Trophoblast cell (in vitro differentiated cells and primary cell): ENCODE results near the gene SLC35G1.

Experiments used
- DNase-seq, 2 donors: peaks; one replicate each; pipeline ENCODE4 v3.0.0-alpha.2; 2016
- H2AFZ ChIP-seq: 2 replicates; pipeline ENCODE4 v1.6.1; 2013; ENCODE audit warnings: low read length, moderate library complexity, mild to moderate bottlenecking; ENCODE audit not compliant: insufficient read depth, poor library complexity
- H2AK5ac ChIP-seq: 2 replicates; pipeline ENCODE4 v1.6.1; 2013; ENCODE audit warnings: mild to moderate bottlenecking, low read length
- H2BK120ac ChIP-seq: 2 replicates; pipeline ENCODE4 v1.6.1; 2013; ENCODE audit warnings: low read length, mild to moderate bottlenecking, moderate library complexity; ENCODE audit not compliant: insufficient read depth, poor library complexity
- H2BK12ac ChIP-seq: 2 replicates; pipeline ENCODE4 v1.6.1; 2013; ENCODE audit warnings: mild to moderate bottlenecking, low read length, moderate library complexity
- H2BK5ac ChIP-seq: 2 replicates; pipeline ENCODE4 v1.6.1; 2013; ENCODE audit warnings: low read length, low read depth, moderate library complexity, mild to moderate bottlenecking; ENCODE audit not compliant: poor library complexity
- H3K14ac ChIP-seq: 2 replicates; pipeline ENCODE4 v1.6.1; 2013; ENCODE audit warnings: mild to moderate bottlenecking, low read length
- H3K18ac ChIP-seq: 2 replicates; pipeline ENCODE4 v1.6.1; 2013; ENCODE audit warnings: mild to moderate bottlenecking, low read length
- H3K23ac ChIP-seq: 2 replicates; pipeline ENCODE4 v1.6.1; 2013; ENCODE audit warnings: low read length
- H3K27ac ChIP-seq: 2 replicates; pipeline ENCODE4 v1.5.1; 2013; ENCODE audit warnings: low read depth, mild to moderate bottlenecking, inconsistent platforms, low read length, moderate library complexity
- H3K27me3 ChIP-seq: 2 replicates; pipeline ENCODE4 v1.6.1; 2013; ENCODE audit warnings: inconsistent platforms, mild to moderate bottlenecking, low read length, moderate library complexity; ENCODE audit not compliant: insufficient read depth
- H3K36me3 ChIP-seq, 2 experiments: 1 replicate in 1 of 2; 2 replicates in 1 of 2; pipeline ENCODE4 v1.6.1; 2013; ENCODE audit warnings: low read length in 2 of 2, mild to moderate bottlenecking in 2 of 2, moderate library complexity in 1 of 2; ENCODE audit not compliant: insufficient read depth in 2 of 2, control insufficient read depth in 1 of 2
- H3K4ac ChIP-seq: 2 replicates; pipeline ENCODE4 v1.6.1; 2013; ENCODE audit warnings: low read depth, mild to moderate bottlenecking, low read length, moderate library complexity
- H3K4me1 ChIP-seq, 2 experiments: 1 replicate in 1 of 2; 2 replicates in 1 of 2; pipeline ENCODE4 v1.6.1; 2013; ENCODE audit warnings: low read length in 2 of 2, mild to moderate bottlenecking in 2 of 2, moderate library complexity in 1 of 2; ENCODE audit not compliant: insufficient read depth in 2 of 2, control insufficient read depth in 1 of 2
- H3K4me2 ChIP-seq: 2 replicates; pipeline ENCODE4 v1.6.1; 2013; ENCODE audit warnings: inconsistent platforms, mild to moderate bottlenecking, low read length, moderate library complexity
- H3K4me3 ChIP-seq: 2 replicates; pipeline ENCODE4 v1.5.1; 2013; ENCODE audit warnings: mild to moderate bottlenecking, low read depth, low read length, inconsistent platforms
- H3K79me1 ChIP-seq: one replicate; pipeline ENCODE4 v1.6.1; 2013; ENCODE audit warnings: low read length
- H3K79me2 ChIP-seq: 2 replicates; pipeline ENCODE4 v1.6.1; 2013; ENCODE audit warnings: low read length, mild to moderate bottlenecking; ENCODE audit not compliant: control insufficient read depth, insufficient read depth, poor library complexity
- H3K9ac ChIP-seq: 2 replicates; pipeline ENCODE4 v1.6.1; 2013; ENCODE audit warnings: mild to moderate bottlenecking, low read length
- H3K9me3 ChIP-seq: 2 replicates; pipeline ENCODE4 v1.6.1; 2013; ENCODE audit warnings: low read depth, mild to moderate bottlenecking, control low read depth, inconsistent platforms, low read length; ENCODE audit not compliant: insufficient read depth
- H4K12ac ChIP-seq: 2 replicates; pipeline ENCODE4 v1.6.1; 2013; ENCODE audit warnings: low read depth, mild to moderate bottlenecking, low read length, moderate library complexity
- H4K8ac ChIP-seq: 2 replicates; pipeline ENCODE4 v1.6.1; 2013; ENCODE audit warnings: low read depth, mild to moderate bottlenecking, low read length, moderate library complexity
- H4K91ac ChIP-seq: one replicate; pipeline ENCODE4 v1.6.1; 2013; ENCODE audit warnings: low read depth, mild to moderate bottlenecking, low read length, moderate library complexity
- WGBS: extraction: QIAGEN DNeasy Blood & Tissue Kit; methylation state at CpG from one replicate; pipeline ENCODE4 v1.1.7; 2013; ENCODE audit warnings: missing lambda C conversion rate; ENCODE audit not compliant: insufficient read length, insufficient coverage; ENCODE audit errors: extremely low coverage; 5-methylcytosine and 5-hydroxymethylcytosine counted together

SLC35G1 gene

DNA sequence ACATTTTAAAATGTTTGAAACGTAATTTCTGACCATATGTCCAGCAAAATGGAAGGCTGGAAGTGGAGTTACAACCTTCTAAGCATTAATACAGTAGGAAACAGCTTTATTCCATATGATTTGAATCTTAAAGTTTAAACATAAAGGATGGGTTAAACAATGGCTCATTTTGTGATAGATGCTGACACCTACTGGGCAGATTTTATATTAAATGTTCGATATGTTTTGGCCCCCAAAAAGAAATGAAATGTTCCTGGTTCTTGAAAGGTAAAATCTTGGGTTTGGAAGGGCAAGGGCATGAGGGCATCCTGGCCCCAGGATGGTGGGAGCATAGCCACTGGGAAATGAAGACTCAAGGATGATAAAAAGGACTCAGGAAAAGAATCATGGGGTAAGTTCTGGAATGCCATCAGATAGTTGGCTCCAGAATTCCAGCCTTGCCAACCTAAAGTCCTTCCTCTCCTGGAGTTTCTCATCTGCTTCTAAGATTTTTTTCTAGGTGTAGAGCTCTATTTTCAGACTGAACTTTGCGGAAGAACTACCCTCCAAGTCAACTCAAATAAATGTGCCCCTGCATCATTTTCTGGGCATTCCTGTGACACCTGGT, 34.6 kb upstream of the SLC35G1 start:
- H3K27me3 ChIP-seq, result no peaks in the 10 kb centered on the region
- H2BK120ac ChIP-seq, result no peak overlapping the region
- no peak overlapping the region for H3K23ac ChIP-seq
- H3K27ac ChIP-seq, result no peak overlapping the region
- H2BK12ac ChIP-seq, result no peak overlapping the region
- H2BK5ac ChIP-seq, result no peak overlapping the region
- no peak overlapping the region for H3K14ac ChIP-seq
- H3K79me2 ChIP-seq, result no peaks in the 10 kb centered on the region
- H3K4me2 ChIP-seq, result no peak overlapping the region
- no peaks in the 10 kb centered on the region for H3K4me1 ChIP-seq
- H3K18ac ChIP-seq, result no peak overlapping the region
- no peaks in the 10 kb centered on the region for H3K79me1 ChIP-seq
- no peak overlapping the region for H2AK5ac ChIP-seq
- no peaks in the 10 kb centered on the region for H3K36me3 ChIP-seq
- peak in 1 of 2 donors; percentile 25 for DNase-seq
- H3K4ac ChIP-seq, result no peak overlapping the region
- H4K8ac ChIP-seq, result no peak overlapping the region
- H3K9me3 ChIP-seq, result peaks cover 3% of the 10 kb centered on the region
- H4K12ac ChIP-seq, result no peak overlapping the region
- H4K91ac ChIP-seq, result no peak overlapping the region
- H3K4me3 ChIP-seq, result no peak overlapping the region
- no peak overlapping the region for H3K9ac ChIP-seq
- H2AFZ ChIP-seq, result no peak overlapping the region
- no CpG with 5 or more reads among the region's 3 CpGs for WGBS

DNA sequence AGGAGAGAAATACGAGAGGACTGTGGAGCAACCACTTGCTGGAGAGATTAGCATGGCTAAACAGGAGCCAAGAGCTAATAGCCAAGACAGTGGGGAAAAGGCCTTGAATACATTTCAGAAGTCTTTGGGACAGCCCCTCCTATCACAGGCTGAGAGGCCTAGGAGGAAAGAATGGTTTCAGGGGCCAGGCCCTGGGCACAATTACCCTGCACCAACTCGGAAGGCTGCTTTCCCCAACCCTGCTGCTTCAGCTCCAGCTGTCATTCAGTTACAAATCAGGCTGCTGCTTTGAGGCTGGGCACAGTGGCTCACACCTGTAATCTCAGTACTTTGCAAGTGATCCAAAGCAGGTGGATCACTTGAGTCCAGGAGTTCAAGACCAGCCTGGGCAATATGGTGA, 32.0 kb upstream of the SLC35G1 start:
- Histone ChIP-seq H3K79me2 (no peaks in the 10 kb centered on the region), H2BK5ac (no peak overlapping the region), H3K4me2 (no peak overlapping the region), H3K79me1 (no peaks in the 10 kb centered on the region), H4K91ac (no peak overlapping the region), H4K8ac (no peak overlapping the region), H3K14ac (no peak overlapping the region), H3K4ac (no peak overlapping the region), H3K27me3 (no peaks in the 10 kb centered on the region), H2AFZ (no peak overlapping the region), H3K18ac (no peak overlapping the region), H3K36me3 (no peaks in the 10 kb centered on the region), H2BK120ac (no peak overlapping the region), H3K4me1 (no peaks in the 10 kb centered on the region), H4K12ac (no peak overlapping the region), H2AK5ac (no peak overlapping the region), H3K9me3 (peaks cover 3% of the 10 kb centered on the region), H3K4me3 (no peak overlapping the region), H3K27ac (no peak overlapping the region), H3K23ac (no peak overlapping the region), H2BK12ac (no peak overlapping the region), H3K9ac (no peak overlapping the region)
- no CpG with 5 or more reads among the region's 2 CpGs for WGBS
- DNase-seq, result no peak

DNA sequence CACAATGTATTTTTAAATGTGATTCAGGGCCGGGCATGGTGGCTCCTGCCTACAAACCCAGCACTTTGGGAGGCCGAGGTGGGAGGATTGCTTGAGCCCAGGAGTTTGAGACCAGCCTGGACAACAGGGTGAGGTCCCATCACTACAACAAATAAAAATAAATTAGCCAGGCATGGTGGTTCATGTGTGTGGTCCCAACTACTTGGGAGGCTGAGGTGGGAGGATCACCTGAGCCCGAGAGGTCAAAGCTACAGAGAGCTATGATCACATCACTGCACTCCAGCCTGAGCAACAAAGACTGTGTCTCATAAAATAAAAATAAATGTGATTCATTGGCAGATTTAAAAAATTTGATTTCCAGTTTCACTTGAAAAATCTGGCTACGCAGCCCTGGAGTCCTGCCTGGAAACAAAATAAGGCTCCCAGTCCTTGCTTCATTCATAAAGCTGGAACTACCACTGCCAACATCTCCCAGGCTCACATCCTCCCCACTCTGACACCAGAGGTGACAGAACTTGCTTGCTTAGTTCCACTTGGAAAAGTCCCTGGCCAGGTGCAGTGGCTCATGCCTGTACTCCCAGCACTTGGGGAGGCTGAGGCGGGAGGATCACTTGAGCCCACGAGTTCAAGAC, 27.9 kb upstream of the SLC35G1 start:
- no peak for DNase-seq
- Histone ChIP-seq H3K4me2 (no peak overlapping the region), H2BK12ac (no peak overlapping the region), H3K9ac (no peak overlapping the region), H2AFZ (no peak overlapping the region), H2BK5ac (no peak overlapping the region), H4K91ac (no peak overlapping the region), H2BK120ac (no peak overlapping the region), H3K18ac (no peak overlapping the region), H3K4ac (no peak overlapping the region), H3K4me1 (no peaks in the 10 kb centered on the region), H4K8ac (no peak overlapping the region), H3K4me3 (no peak overlapping the region), H3K79me2 (no peaks in the 10 kb centered on the region), H3K27ac (no peak overlapping the region), H3K14ac (no peak overlapping the region), H3K23ac (no peak overlapping the region), H3K27me3 (no peaks in the 10 kb centered on the region), H4K12ac (no peak overlapping the region), H3K79me1 (no peaks in the 10 kb centered on the region), H3K36me3 (no peaks in the 10 kb centered on the region), H3K9me3 (peaks cover 3% of the 10 kb centered on the region), H2AK5ac (no peak overlapping the region)
- no CpG with 5 or more reads among the region's 6 CpGs for WGBS

DNA sequence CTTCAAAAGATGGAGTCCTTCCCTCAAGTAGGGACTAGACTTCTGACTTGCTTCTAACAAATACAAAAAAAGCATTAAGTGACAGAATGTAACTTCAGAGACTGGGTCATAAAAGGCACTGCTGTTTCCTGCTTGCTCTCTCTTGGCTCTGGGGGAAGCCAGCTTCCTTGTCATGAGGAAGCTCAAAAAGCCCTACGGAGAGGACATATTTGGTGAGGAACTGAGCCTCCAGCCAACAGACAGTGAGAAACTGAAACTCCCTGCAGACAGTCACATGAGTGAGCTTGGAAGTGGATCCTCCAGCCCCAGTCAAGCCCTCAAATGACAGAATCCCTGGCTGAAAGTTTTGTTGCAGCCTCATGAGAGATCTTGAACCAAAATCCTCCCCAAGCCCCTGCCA, 26.3 kb upstream of the SLC35G1 start:
- Histone ChIP-seq H3K27me3 (no peaks in the 10 kb centered on the region), H4K8ac (no peak overlapping the region), H3K4me2 (no peak overlapping the region), H2BK120ac (no peak overlapping the region), H3K4ac (no peak overlapping the region), H3K14ac (no peak overlapping the region), H3K36me3 (no peaks in the 10 kb centered on the region), H4K12ac (no peak overlapping the region), H2AFZ (no peak overlapping the region), H3K79me1 (no peaks in the 10 kb centered on the region), H4K91ac (no peak overlapping the region), H3K4me3 (no peak overlapping the region), H3K9ac (no peak overlapping the region), H3K27ac (no peak overlapping the region), H2BK12ac (no peak overlapping the region), H2BK5ac (no peak overlapping the region), H2AK5ac (no peak overlapping the region), H3K18ac (no peak overlapping the region), H3K4me1 (no peaks in the 10 kb centered on the region), H3K9me3 (no peaks in the 10 kb centered on the region), H3K23ac (no peak overlapping the region), H3K79me2 (no peaks in the 10 kb centered on the region)
- no CpG with 5 or more reads among the region's 1 CpG for WGBS
- no peak for DNase-seq
